ENCODE results near the gene PMPCA.

The PMPCA gene

GRCh38 chr9:136410500-136411287 lies at the start of gene PMPCA, which contains the start of gene ENTR1:
TSS of gene PMPCA (plus strand) at chr9:136410658. CDS start at chr9:136410669, 11 bp downstream.
TSS of gene ENTR1 (minus strand) at chr9:136410614. CDS start at chr9:136410397, 217 bp downstream.
- Mint-ChIP-seq H3K4me3 (peak within 1 kb of the TSS; percentile 96), H3K27me3 (no peaks in the 10 kb centered on the region), H3K9me3 (no peaks in the 10 kb centered on the region), H3K36me3 (ENCODE audit: low read depth) (peaks cover 90% of the 10 kb centered on the region), H3K27ac (peak within 1 kb of the TSS; percentile 97), H3K4me1 (ENCODE audit: low read depth) (peaks cover 54% of the 10 kb centered on the region)
- DNase-seq, result peak; percentile 99

DNA sequence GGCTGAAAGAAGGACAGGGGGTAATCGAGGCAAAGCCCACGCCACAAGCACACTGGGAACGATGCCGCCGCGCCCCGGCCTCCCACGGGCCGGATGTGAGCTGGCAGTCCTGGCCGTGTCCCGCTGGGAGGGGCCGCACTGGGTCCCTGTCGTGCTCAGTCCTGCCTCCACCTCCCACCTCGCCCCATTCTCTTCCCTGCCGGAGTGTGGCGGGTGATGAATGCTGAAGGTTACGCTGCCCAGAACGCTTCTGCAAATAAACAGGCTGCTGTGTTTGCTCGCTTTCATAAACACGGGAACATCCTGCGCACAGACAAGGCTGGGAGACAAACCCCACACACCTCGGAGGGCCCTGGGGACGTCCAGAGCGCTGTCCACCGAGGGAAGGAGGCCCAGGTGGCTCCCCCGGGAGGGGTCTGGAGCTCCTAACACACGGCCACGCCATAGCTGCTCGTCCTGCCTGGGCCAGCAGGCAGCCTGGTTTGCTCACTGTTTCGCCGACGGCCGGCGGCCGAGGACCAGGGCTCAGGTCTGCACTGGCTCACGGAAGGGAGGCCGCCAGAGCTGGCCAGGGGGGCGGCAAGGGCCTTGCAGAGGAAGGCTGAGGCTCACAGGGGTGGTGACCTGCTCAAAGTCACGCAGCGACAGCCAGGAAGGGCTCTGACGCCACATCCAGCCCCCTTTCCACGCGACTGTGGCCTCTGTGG lies 49.3 kb upstream of the PMPCA start:
- no peak overlapping the region for H3K4me3 Mint-ChIP-seq
- H3K4me1 Mint-ChIP-seq (ENCODE audit: low read depth), result peaks cover 17% of the 10 kb centered on the region

GRCh38 chr9:136361754-136362449 lies 48.6 kb upstream of the PMPCA start:
- Mint-ChIP-seq H3K27me3 (no peaks in the 10 kb centered on the region), H3K36me3 (ENCODE audit: low read depth) (peaks cover 33% of the 10 kb centered on the region), H3K27ac (peak overlapping the region; percentile 18), H3K4me3 (no peak overlapping the region), H3K4me1 (ENCODE audit: low read depth) (peaks cover 17% of the 10 kb centered on the region), H3K9me3 (no peaks in the 10 kb centered on the region)
- no peak for DNase-seq

More for the DNA sequence above, 49.3 kb upstream of the PMPCA start:
- Mint-ChIP-seq H3K36me3 (ENCODE audit: low read depth) (peaks cover 33% of the 10 kb centered on the region), H3K27me3 (no peaks in the 10 kb centered on the region), H3K27ac (no peak overlapping the region), H3K9me3 (no peaks in the 10 kb centered on the region)
- DNase-seq, result no peak

GRCh38 chr9:136362450-136362784 lies 48.0 kb upstream of the PMPCA start:
- no peak for DNase-seq
- no peaks in the 10 kb centered on the region for H3K9me3 Mint-ChIP-seq
- H3K4me3 Mint-ChIP-seq, result peak overlapping the region; percentile 86
- H3K27ac Mint-ChIP-seq, result peak overlapping the region; percentile 95
- peaks cover 17% of the 10 kb centered on the region for H3K4me1 Mint-ChIP-seq (ENCODE audit: low read depth)
- H3K27me3 Mint-ChIP-seq, result no peaks in the 10 kb centered on the region
- peaks cover 33% of the 10 kb centered on the region for H3K36me3 Mint-ChIP-seq (ENCODE audit: low read depth)

DNA sequence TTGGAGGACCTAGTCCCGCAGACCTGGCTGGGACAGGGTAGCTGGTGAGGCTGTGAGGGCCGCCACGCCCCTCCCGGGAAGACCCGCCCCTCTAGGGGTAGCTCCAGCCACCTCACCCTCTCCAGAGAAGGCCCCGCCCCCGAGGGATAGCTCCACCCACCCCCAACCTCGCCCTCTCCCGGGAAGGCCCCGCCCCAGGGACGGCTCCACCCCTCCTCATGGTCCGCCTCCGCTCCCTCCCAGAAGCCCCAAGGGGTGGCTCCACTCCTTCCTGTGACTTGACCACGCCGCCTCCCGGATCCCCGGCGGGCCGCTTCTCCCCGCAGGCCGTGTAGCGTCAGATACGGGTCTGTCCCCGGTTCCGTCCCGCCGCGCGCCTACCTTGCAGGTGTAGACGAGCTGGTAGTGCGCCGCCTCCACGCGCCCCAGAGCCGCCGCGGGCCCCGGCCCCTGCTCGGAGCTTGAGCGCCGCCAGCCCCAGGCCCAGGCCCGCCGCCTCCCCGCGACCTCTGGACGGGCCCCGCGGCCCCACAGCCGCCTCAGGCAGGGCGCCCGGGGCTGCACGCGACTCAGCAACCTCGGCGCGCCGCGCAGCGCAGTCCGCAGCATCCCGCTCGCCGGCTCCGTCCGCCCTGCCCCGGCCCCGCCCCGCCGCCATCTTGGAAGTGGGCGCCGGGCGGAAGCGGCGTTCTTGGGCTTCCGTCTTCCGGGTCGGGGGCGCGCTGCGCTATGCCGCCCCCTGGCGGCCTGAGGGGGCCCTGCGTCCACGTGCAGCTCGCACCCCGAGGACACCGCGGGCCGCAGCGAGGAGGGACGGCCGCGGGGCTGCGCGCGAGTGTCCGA lies 47.1 kb upstream of the PMPCA start, which contains the start of gene DNLZ:
Gene DNLZ, minus strand, starts transcription at position 639 of the 843 bp plus-strand sequence. Its CDS starts 30 bp downstream, at position 609.
- Mint-ChIP-seq H3K36me3 (ENCODE audit: low read depth) (peaks cover 32% of the 10 kb centered on the region), H3K9me3 (no peaks in the 10 kb centered on the region), H3K27ac (peak within 1 kb of the TSS; percentile 95), H3K4me3 (peak within 1 kb of the TSS; percentile 86), H3K4me1 (ENCODE audit: low read depth) (peaks cover 17% of the 10 kb centered on the region), H3K27me3 (no peaks in the 10 kb centered on the region)
- DNase-seq, result peak; percentile 97

GRCh38 chr9:136363949-136364748 lies 46.3 kb upstream of the PMPCA start:
- Mint-ChIP-seq H3K27me3 (no peaks in the 10 kb centered on the region), H3K4me1 (ENCODE audit: low read depth) (peaks cover 17% of the 10 kb centered on the region), H3K36me3 (ENCODE audit: low read depth) (peaks cover 30% of the 10 kb centered on the region), H3K27ac (no peak overlapping the region), H3K9me3 (no peaks in the 10 kb centered on the region), H3K4me3 (peak overlapping the region; percentile 86)
- DNase-seq, result no peak

GRCh38 chr9:136364942-136365774 lies 45.3 kb upstream of the PMPCA start:
- DNase-seq, result no peak
- Mint-ChIP-seq H3K36me3 (ENCODE audit: low read depth) (peaks cover 24% of the 10 kb centered on the region), H3K27me3 (no peaks in the 10 kb centered on the region), H3K9me3 (no peaks in the 10 kb centered on the region), H3K4me3 (no peak overlapping the region), H3K4me1 (ENCODE audit: low read depth) (peaks cover 17% of the 10 kb centered on the region), H3K27ac (no peak overlapping the region)

GRCh38 chr9:136365775-136366222 lies 44.7 kb upstream of the PMPCA start:
- Mint-ChIP-seq H3K27ac (peak overlapping the region; percentile 29), H3K9me3 (no peaks in the 10 kb centered on the region), H3K4me3 (no peak overlapping the region), H3K27me3 (no peaks in the 10 kb centered on the region), H3K4me1 (ENCODE audit: low read depth) (peaks cover 17% of the 10 kb centered on the region), H3K36me3 (ENCODE audit: low read depth) (peaks cover 18% of the 10 kb centered on the region)
- no peak for DNase-seq

- Mint-ChIP-seq H3K4me1 (ENCODE audit: low read depth) (peaks cover 17% of the 10 kb centered on the region), H3K9me3 (no peaks in the 10 kb centered on the region), H3K27me3 (no peaks in the 10 kb centered on the region), H3K36me3 (ENCODE audit: low read depth) (peaks cover 10% of the 10 kb centered on the region), H3K27ac (no peak overlapping the region), H3K4me3 (no peak overlapping the region)
- DNase-seq, result no peak
These were observed 43.6 kb upstream of the PMPCA start for GRCh38 chr9:136366826-136367225.

DNA sequence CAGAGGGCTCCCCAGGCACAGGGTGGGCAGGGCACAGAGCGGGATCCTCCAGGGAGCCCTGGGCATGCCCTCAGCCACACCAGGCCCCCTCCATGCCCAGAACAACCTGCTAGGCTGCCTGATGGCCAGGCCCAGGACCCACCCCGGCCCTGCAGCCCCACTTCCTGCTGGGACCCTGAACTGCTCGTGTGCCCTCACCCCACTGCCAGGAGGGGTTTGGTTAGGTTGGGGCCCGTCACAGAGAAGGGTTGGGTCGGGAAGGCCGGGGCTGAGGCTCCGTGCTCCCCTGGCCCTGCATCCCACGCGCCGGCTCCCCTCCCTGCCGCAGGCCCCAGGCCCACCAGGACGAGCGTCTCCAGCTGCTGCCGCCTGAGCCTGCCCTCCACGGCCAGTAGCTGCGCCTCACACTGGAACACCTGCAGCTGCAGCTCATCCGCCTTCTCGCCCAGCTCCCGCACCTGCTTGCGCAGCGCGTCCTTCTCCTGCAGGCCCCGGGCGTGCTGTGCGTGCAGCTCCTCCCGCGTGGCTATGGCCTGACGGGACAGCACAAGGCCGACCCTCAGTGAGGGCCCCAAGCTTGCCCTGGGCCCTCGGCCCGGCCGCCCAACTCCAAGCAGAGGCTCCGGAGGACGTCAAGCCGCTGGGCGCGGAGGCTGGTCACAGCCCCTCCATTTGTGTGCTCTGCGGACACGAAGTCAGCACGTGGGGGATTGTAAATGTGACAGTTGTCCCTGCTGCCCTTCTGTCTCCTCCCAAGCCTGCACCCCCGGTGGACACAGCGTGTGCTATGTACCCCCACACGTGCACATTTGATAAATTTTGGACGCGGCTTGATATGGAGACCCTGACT lies 42.9 kb upstream of the PMPCA start:
- no peaks in the 10 kb centered on the region for H3K9me3 Mint-ChIP-seq
- peaks cover 12% of the 10 kb centered on the region for H3K4me1 Mint-ChIP-seq (ENCODE audit: low read depth)
- H3K27me3 Mint-ChIP-seq, result no peaks in the 10 kb centered on the region
- H3K4me3 Mint-ChIP-seq, result no peak overlapping the region
- DNase-seq, result no peak
- H3K27ac Mint-ChIP-seq, result peak overlapping the region; percentile 26
- H3K36me3 Mint-ChIP-seq (ENCODE audit: low read depth), result peaks cover 5% of the 10 kb centered on the region

DNA sequence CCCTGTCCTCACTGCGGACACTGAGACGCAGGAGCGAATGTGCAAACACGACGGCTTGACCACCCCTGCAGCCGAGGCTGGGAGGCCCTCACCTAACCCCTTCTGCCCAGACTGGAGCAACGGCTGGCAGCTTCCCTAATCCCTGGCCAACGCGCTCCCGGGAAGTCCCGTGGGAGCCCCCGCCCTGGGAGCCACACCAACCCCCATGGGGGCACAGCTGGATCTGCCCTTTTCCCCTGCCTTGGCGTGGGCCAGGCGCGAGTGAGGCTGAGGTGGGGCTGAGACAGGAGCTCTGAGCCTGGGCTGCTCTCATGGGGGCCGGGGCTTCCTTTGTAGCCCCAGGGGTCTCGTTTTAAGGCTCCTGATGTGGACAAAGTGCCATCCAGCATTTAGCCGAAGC lies 42.3 kb upstream of the PMPCA start:
- H3K36me3 Mint-ChIP-seq (ENCODE audit: low read depth), result no peaks in the 10 kb centered on the region
- no peaks in the 10 kb centered on the region for H3K27me3 Mint-ChIP-seq
- no peak for DNase-seq
- no peak overlapping the region for H3K4me3 Mint-ChIP-seq
- H3K27ac Mint-ChIP-seq, result peak overlapping the region; percentile 26
- peaks cover 7% of the 10 kb centered on the region for H3K4me1 Mint-ChIP-seq (ENCODE audit: low read depth)
- no peaks in the 10 kb centered on the region for H3K9me3 Mint-ChIP-seq

- Mint-ChIP-seq H3K36me3 (ENCODE audit: low read depth) (peaks cover 7% of the 10 kb centered on the region), H3K27me3 (no peaks in the 10 kb centered on the region), H3K9me3 (no peaks in the 10 kb centered on the region), H3K4me3 (no peak overlapping the region), H3K27ac (no peak overlapping the region), H3K4me1 (ENCODE audit: low read depth) (no peaks in the 10 kb centered on the region)
- no peak for DNase-seq
These were observed 40.4 kb upstream of the PMPCA start for GRCh38 chr9:136370037-136370436.
